Stimulated activated CD8-positive, alpha-beta memory T cell treated with anti-CD3 and anti-CD28 coated beads, Interleukin-4, amount 100 ng/mL, for 4 hours (primary cell): ENCODE data around the gene HOXA3.

Experiments
- DNase-seq, 2 donors: peaks; one replicate each; pipeline ENCODE4 v3.0.0-alpha.2; 2020; ENCODE audit warnings: low read depth in 2 of 2, low spot score in 1 of 2

The HOXA3 gene

DNA sequence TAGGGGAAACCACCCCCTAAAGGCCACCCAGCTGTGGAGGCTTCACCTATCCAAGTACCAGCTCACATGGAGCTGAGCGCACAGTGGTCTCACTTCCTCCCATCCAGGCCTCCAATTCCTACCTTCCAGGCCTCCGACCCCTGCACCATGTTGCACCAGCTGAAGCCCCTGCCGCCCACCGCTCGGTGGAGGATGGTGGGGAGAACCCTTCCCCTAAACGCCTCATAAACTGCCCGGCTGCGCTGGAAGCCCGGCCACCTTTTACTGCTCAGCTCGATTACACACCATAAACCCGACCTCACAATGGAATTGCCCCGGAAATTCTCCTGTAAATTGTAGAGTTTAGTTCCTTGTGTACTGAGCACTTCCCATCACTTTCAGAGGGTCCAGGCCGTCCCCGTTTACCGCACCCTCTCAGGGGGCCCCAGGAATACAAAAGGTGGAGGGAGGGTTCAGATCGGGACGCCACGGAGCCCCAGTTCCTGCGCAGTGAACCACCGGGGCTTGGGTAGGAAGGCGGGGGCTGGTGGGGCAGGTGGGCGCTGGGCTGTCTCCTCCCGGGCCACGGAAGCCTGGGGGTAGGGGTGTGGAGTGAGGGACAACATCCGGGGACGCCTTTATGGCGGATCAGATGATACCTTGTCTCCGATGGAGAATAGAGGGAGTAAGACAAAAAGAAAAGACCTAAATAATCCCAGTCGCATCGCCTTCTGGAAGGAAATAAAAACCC, 5.5 kb upstream of the HOXA3 start:
- DNase-seq = no peak

DNA sequence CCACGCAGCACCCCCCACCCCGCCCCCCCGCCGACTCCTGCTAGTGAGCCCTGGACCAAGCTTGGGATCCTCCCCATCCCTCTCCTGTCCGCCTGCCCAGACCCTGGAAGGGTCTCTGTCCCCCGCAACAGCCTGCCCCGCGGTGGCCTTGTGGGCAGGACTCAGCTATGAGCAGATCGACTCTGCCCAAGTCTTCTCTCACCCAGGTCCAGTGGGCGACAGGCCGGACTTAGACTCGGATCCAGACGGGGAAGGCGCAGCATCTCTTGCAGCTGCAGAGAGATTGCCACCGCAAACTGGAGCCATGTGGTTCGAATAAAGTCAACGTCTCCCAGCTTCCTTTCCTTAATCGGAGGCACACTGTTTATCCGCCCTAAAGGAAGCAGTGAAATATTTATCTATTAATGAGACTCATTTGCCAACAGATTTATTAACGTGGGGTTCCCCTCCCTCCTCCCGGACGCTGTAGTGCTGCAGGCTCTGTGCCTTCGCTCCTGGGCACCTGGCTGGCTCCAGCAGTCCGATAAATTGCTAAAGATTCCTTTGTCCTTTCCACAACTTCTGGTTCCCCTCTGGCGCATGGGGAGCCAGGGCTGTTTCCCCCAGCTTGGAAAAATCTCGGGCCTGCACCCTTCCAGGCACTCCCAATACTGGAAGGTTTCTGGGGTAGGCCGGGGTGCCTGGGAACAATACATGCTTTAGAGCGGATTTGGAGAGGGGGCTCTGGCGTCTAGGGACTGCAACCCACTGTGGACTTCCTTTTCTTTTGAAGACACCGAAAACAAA, 4.7 kb upstream of the HOXA3 start:
- DNase-seq = no peak

DNA sequence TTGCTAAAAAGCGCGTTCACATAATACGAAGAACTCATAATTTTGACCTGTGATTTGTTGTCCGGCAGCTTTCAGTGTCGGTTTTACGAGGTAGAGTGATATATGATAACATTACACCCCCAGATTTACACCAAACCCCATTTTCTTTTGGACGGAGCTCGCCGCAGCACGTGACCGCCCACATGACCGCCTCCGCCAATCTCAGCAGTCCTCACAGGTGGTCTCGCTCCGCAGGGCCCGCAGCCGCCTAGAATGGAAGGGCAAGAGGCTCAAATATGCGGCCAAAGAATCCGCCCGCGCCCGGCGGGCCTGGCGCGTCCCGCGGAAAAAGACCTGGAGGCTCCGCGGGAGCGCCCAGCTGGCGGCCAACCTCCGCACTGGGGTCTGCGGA, 4.1 kb upstream of the HOXA3 start, which contains the start of gene HOXA7:
TSS of gene HOXA7 (minus strand) at position 168 of the 391 bp plus-strand sequence. CDS start at position 38, 130 bp downstream.
- no peak for DNase-seq

DNA sequence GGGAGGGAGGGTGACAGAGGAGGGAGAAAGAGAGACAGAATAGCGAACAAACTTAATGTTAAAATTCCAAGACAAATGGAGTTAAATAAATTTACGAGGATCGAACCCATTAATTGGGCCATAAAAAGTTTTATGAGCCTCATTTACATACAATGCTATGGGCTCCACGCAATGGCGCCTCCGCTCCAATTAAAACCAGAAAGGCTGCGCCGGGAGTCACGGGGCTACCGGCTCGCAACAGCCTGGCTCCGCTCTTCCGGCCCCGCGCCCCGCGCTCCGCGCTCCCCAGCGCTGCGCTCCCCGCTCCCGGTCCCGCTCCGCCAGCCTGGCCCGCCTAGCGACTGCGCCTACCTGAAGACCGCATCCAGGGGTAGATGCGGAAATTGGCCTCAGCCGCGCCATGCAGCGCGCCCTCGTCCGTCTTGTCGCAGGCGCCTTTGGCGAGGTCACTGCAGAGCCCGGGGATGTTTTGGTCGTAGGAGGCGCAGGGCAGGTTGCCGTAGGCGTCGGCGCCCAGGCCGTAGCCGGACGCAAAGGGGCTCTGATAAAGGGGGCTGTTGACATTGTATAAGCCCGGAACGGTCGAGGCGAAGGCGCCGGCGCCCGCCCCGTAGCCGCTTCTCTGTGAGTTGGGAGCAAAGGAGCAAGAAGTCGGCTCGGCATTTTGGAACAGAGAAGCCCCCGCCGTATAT, 3.6 kb upstream of the HOXA3 start:
- DNase-seq = no peak

DNA sequence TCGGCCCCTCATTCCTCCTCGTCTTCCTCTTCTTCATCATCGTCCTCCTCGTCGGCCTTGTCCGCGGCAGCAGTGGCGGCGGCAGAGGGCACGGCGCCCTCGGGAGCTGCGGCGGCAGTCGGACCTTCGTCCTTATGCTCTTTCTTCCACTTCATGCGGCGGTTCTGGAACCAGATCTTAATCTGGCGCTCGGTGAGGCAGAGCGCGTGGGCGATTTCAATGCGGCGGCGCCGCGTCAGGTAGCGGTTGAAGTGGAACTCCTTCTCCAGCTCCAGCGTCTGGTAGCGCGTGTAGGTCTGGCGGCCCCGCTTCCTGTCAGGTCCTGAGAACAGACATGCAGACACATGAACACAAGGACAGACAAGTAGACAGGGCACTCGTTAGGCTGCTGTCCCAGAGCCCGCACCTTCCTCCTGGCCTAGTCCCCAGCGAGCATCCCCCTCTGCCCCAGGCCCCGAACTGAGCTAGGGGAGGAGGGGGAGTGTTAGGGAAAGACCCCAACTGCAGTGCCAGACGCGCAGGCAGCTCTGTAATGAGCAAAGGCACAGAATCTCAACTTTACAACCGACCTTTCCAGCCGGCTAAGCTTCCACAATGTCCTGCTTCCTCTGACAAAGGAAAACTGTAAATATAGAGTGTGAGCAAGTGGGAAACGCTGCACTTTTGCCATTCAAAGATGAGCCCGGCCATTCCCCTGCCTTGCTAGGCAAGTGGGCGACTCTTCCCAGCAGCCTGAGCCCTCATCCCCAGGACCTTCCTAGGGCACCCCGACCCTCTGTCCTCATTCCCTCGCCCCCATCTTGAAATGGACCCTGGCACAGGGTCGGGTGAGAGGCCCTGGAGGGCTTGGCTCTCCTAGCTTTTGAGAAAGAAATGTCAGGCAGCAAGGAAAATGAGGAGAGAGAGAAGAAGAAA, 2.8 kb upstream of the HOXA3 start:
- DNase-seq = no peak

DNA sequence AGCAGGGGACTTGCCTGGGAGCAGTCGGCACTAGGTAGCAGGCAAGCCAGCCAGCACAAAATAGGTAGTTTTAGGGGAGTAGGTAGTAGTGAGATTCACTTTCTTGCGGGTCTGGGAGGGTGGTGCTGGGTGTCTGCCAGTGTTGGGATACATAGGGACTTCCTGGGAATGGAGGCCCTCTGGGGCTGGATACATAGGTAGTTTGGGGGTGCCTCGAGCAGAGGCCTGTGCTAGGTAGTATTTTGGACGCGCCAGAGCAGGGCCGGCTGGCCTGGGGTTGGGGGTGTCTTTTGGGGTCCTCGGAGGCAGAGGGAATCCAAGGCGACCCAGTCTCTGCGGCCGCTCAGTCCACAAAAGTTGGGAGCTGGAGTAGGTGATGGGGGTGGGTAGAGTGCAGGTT, 2.0 kb upstream of the HOXA3 start:
- DNase-seq = no peak

DNA sequence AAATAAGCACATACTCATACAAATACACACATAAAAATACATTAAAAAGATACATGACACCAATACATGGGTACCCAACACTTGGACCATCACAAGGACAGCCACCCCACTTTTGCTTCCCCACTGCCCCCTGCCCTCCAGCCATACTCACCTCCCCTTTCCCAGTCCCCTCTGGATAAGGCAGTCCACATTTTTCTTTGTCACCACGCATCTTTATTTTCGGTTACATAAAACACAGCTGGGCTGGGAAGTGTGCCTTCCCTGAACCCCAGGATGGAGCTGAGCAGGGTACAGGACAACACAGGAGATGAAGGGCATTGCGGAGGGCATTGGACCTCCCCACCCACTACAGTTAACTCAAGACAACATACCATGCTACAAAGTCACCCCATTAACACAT, 1.1 kb upstream of the HOXA3 start:
- DNase-seq = no peak

DNA sequence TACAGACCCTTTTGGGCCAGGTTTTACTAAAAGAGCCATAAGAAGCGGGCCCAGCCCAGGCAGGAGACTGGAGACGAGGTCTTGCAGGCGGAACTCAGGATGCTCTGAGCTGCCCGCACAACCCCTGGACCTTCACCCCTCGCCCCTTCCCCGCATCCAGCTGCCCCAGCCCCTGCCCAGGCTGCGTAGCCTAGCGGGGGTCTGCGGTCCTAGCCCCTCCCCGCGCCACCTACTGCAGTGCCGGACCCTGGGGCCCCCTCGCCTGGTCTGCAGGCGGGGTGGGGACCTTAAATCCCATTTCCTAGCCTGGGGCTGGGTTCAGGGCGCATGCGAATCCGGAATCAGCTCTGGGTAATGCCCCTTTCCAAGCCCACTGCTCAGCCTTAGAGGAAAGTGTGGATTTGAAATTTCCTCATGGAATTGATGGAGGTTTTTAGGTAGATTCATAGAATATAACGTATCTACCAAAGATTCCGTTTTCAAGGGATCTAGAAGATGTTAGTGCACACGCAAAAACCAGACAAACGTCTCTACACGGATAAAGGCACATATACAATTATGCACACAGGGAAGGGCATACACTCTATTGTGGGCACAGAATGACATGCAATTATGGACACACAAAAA, 546 bp upstream of the HOXA3 start:
- no peak for DNase-seq

DNA sequence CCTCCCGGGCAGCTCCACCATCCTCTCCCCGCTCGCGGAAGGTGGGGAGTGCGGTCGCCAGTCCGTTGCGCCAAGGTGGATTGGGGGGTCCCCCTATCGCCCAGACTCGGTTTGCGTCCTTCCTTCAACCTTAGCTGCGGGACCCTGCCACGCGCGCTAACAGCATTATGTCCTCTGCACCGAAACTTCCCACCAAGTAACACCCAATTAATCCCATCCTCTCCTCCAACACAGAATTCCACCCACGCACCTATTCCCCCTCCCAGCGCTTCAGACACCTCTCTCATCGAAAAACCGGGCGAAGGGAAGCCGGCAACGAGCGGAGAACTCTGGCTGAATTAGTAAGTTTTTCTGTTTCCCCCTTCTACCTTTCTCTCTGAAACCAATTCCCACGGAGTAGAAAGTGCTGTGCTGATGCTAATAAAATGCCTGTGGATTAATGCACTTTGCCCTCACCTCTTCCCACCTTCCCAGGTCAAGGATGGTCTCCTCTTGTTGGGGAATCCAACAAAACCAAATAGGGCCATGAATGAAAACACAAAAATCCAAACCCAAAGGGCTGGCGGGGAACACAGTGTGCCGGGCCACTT, 947 bp downstream of the HOXA3 start:
- DNase-seq = no peak

DNA sequence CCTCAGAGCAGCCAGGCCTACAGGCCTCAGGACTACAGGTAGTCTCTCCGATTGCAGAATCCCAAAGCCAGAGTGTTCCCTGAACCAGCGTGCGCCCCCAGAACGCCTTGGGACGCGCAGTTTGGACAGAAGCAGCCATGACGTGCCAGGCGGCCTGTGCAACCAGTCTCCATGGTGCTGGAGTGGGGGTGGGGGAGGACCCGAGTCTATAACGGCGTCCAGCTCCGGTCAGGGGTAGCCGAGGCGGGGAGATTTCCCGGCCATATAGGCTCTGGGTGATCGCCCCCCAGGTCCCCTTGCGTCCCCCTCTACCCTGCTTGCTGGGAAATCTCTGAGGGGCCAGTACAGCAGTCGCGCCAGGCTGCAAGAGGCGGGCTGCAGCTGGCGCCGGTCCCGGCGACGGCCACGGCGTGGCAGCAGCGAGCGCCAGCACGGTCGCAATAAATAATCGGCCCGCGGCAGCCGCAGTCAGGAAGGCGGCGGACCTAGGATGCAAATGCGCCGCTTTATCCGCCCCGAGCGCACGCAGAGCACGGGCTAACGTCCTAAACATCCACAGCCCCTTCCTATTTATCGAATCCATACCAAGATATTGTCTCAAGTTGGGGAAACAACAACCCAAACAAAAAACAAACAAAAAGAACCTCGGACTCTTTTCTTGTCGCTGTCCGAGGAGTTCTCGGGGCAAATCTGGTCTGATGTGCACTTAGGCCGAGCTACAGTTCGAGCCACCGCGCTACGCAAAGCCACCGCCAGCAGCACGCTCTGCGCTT, 1.6 kb downstream of the HOXA3 start:
- no peak for DNase-seq

DNA sequence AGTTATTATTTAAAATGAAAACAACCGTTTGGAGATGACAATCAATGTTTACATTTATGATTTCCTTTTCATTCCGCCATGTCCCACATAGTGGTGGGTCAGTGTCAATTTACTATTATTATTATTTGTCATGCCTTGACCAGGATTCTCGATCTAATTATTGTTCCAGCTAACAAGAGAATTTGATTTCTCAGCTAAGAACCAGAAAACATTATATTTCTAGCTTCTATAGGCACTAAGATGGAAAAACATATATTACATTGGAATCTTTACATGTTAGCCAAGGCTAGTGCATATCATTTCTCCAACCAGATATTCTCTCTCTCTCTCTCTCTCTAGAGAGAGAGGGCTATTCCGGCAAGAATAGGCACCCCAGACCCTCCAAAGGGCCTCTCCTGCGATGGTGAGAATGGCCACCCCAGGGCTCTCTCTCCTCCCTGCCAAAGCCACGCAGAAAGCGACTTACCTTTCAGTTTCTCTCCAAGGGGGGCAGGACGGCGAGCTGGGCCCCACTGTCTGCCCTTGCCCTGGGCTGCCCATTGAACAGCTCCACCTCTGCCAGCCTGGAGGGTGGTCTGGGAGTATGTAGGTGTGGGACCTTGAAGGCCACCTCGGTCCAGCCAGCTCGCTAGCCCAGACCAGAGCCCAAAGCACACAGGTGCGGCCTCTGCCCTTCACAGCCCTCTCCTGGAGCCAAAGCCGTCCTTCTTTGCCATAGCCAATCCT, 2.4 kb downstream of the HOXA3 start:
- DNase-seq = no peak

DNA sequence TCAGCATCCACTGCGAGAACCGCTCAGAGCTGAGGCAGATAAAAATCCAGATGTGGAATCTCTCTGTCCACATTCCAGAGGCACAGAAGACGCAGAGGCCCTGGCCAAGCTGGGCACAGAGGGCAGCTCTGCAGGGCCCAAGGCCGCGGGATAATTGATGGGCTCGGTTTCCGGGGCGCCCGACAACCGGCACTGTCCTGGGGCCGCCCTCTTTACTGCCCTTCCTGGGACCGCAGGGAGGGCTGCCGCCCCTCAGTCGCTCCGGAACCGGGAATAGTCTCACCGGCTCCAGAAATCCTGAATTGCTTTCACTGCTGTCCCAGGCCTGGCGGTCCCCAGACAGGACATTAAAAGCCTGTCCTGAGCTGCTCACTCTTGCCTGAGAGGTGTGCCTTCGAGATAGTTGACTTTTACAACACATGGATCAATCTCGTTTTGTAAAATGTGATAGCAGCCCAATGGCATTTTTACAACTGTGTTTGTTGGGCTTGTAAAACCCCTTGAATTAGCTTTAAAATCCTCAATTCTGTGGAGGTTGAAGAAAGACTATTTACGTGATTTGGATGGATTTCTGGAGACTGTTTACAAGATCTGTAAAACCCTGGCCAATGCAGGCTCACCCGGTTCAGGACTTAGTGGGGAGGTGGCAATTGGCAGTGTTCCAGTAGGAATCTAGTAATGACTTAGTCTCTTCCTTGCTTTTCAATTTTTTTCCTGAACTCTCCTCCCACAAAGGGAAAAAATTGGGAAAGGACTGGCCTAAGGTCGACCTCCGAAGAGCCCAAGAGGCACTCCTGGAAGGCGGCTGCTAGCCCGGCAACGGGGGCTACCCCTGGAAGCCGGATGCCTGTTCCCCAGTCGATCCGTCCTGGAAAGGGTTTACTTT, 3.4 kb downstream of the HOXA3 start:
- no peak for DNase-seq

DNA sequence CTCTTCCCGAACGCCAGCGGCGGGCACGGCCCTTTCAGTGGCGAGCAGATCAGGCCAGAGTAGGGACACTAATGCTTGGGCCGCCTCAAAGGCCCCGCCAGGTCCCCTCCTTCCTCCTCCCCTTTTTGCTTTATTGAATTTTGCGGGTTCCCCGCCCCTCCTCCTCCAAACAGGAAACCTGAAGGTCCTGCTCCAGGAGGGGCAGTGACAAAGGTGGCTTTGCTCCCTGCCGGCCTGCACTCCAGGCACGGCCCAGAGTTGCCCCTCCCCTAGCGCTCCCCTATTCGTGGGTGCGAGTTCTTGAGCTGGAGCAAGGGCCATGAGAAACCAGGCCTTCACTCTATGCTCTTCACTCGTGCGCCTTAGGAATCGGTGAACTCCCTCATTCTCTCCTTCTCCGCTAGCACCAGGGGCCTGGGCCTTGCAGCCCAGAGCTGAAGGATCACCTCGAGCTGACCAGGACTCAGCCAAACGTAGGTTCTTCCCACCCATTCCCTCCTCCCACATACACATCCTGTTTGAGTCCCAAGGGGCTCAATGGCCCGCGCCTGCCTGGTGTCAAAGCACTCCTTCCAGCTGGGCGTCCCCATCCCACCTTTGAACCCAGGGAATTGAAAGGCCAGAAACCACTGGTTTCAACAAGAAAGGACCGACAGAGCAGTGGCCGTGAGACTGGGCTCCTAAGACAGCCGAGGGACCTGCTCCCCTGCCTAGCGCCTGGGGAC, 4.2 kb downstream of the HOXA3 start:
- no peak for DNase-seq

DNA sequence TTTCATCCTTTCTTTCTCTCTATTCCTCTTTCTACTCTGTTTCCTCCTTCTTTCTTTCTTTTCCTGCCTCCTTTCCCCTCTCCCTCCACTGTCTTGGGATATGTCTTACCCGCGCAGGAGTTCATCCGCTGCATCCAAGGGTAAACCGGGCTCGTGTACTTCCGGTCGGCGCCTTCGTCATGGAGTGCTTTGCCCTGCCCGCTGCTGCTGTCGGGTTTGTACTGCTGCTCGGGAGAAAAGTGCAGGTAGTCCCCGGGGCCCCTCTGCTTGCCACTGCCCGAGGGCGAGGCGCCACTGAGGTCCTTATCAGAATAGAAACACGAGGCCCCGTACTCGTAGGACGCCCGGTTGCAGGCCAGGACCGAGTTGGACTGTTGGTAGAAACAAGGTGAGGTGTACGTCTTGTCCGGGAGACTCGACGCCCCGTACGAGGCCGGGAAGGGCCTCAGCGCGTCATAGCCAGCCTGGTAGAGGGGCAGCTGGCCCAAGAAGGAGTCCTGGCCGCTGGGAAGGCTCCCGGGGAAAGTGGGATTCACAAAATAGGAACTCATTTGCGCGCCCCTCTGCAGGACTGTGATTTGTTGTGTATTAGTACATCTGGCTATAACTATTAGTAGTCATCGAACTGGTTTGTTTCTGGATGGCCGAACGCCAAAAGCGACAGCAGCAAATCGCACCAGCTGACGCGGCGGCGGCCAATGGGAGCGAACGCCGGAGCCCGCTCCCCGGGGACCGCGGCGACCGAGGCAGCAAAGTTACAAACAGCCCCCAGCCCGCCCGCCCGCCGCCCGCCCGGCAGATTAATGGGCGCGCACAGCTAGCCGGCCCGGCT, 5.0 kb downstream of the HOXA3 start, which contains the start of gene HOXA6:
TSS of gene HOXA6 (minus strand) at position 576 of the 832 bp plus-strand sequence. CDS start at position 551, 25 bp downstream.
- no peak for DNase-seq

DNA sequence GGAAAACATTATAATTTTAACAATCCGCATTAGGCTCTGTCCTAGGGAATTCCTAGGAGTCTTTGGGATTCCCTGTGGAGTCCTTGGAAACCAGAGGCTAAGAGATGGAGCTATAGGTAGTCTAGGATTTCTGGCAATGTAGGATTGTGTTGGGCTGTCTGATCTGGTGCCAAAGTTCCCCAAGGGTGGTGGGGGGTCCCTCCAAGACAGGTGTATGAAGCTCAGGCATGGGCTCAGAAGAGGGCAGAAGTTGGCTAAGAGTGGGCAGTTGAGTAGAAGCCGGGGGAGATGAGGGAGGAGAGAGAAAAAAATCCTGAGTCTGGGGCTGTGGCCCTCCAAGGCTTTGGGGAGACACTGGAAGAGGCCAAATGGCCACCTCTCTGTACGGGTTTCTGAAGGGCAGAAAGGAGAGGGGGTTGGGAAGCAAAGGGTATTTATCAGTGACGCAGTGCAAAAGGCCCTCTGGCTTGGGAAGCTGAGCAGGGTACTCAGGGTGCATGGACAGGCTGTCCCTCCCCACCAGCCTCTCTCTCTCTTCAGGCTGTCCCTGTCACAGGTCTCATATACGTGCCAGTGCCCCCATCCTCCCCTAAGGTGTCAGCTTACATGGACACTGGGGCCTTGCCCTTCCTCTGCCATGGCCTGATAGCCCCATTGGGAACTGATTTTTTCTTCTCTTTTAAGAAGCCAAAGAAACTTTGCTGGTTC, 5.7 kb downstream of the HOXA3 start:
- DNase-seq = no peak
